Breast epithelium (tissue), 4 donors: ENCODE measurements around the gene RPL28. TPM values are rescaled to one million over a fixed set of nuclear protein-coding genes. Genes with fewer than 3 reads are reported as not detected.

Experiments used
- DNase-seq, 2 donors: peaks; one replicate each; pipeline ENCODE4 v3.0.0-alpha.2; 2019; ENCODE audit warnings: low spot score in 2 of 2
- H3K27ac ChIP-seq, 2 donors: fragments of 200-600 bp; sonication (generic) in 1 of 2; one replicate each; pipeline ENCODE4 v1.5.1; 2016 to 2019; ENCODE audit warnings: mild to moderate bottlenecking in 1 of 2
- H3K27me3 ChIP-seq, 2 donors: fragments of 200-600 bp; sonication (generic) in 1 of 2; one replicate each; pipeline versions ENCODE4 v1.5.1 to v1.6.0; 2017 to 2019; ENCODE audit warnings: control low read depth in 1 of 2, mild to moderate bottlenecking in 1 of 2
- H3K36me3 ChIP-seq: fragments of 200-600 bp; one replicate; pipeline ENCODE4 v1.5.1; 2019
- H3K4me1 ChIP-seq, 2 donors: fragments of 200-600 bp; sonication (generic); one replicate each; pipeline ENCODE4 v1.5.1; 2016 to 2019; ENCODE audit warnings: control low read depth in 1 of 2
- H3K4me3 ChIP-seq, 3 donors: fragments of 200-600 bp; sonication (generic); 1 replicate in 2 of 3; 2 replicates in 1 of 3; pipeline ENCODE4 v1.5.1; 2016 to 2019; ENCODE audit warnings: mild to moderate bottlenecking in 3 of 3, moderate library complexity in 2 of 3
- H3K9me3 ChIP-seq, 2 donors: fragments of 200-600 bp; sonication (generic) in 1 of 2; one replicate each; pipeline ENCODE4 v1.5.1; 2016 to 2019; ENCODE audit warnings: control low read depth in 1 of 2
- CTCF ChIP-seq, 3 donors: fragments of 450-650 bp; IDR thresholded peaks; one replicate each; pipeline ENCODE4 v1.5.1; 2016 to 2017; ENCODE audit warnings: antibody characterized with exemption in 3 of 3, mild to moderate bottlenecking in 3 of 3, moderate library complexity in 3 of 3
- POLR2A ChIP-seq: fragments of 450-650 bp; IDR thresholded peaks from one replicate; pipeline ENCODE4 v1.6.1; 2016; ENCODE audit warnings: antibody characterized with exemption, mild to moderate bottlenecking, moderate library complexity
- POLR2AphosphoS5 ChIP-seq, 3 donors: sonication (generic); formaldehyde crosslinking; IDR thresholded peaks; one replicate each; pipeline ENCODE4 v1.6.1; 2017; ENCODE audit warnings: antibody characterized with exemption in 3 of 3
- intact Hi-C: fragments of 100-400 bp; cut with DNase I; formaldehyde crosslinking; loops from one replicate; pipeline ENCODE4 v1.15.1; 2023; ENCODE audit warnings: low total_unique reads
- total RNA-seq, 3 donors: library from RNA; depleted of rRNA; stranded (reverse); fragments of >200 nt; gene quantifications; one replicate each; pipeline ENCODE4 v1.1.0, GENCODE V29; 2016

RPL28 gene
- total RNA-seq, 3 donors from 2014 or later = 462 to 673 (median 471) TPM

- H3K36me3 ChIP-seq = no peaks in the 10 kb centered on the region
- no peak for DNase-seq
- intact Hi-C loops = no loop called here
- no peaks in the 10 kb centered on the region for H3K27me3 ChIP-seq
- no peak overlapping the region for H3K4me3 ChIP-seq
- TF ChIP-seq POLR2A (no peak), CTCF (IDR thresholded peaks at IDR 0.05) (no peak), POLR2AphosphoS5 (IDR thresholded peaks at IDR 0.05) (no peak)
- H3K27ac ChIP-seq = peak overlapping the region; percentile 25 to 58
- no peaks in the 10 kb centered on the region for H3K9me3 ChIP-seq
- H3K4me1 ChIP-seq = no peaks in the 10 kb centered on the region
Measured at GRCh38 chr19:55345818-55346724, 39.7 kb upstream of the RPL28 start.

GRCh38 chr19:55346725-55347441, 38.8 kb upstream of the RPL28 start:
- Histone ChIP-seq H3K4me1 (no peaks in the 10 kb centered on the region), H3K27ac (peak overlapping the region in 1 of 2 donors; percentile 58), H3K4me3 (no peak overlapping the region), H3K27me3 (peaks cover 0 to 8% of the 10 kb centered on the region in 2 donors), H3K9me3 (no peaks in the 10 kb centered on the region), H3K36me3 (no peaks in the 10 kb centered on the region)
- no peak for DNase-seq
- intact Hi-C loops = no loop called here
- no peak for TF ChIP-seq POLR2A
- TF ChIP-seq POLR2AphosphoS5 (IDR thresholded peaks at IDR 0.05) = no peak
- no peak for TF ChIP-seq CTCF (IDR thresholded peaks at IDR 0.05)

- TF ChIP-seq POLR2A = no peak
- TF ChIP-seq CTCF (IDR thresholded peaks at IDR 0.05) = no peak
- TF ChIP-seq POLR2AphosphoS5 (IDR thresholded peaks at IDR 0.05) = no peak
- no peak overlapping the region for H3K27ac ChIP-seq
Measured at GRCh38 chr19:55347442-55348009, 38.2 kb upstream of the RPL28 start.

GRCh38 chr19:55348317-55349034, 37.3 kb upstream of the RPL28 start:
- intact Hi-C loops = no loop called here
- H3K9me3 ChIP-seq = no peaks in the 10 kb centered on the region
- no peak overlapping the region for H3K27ac ChIP-seq
- no peaks in the 10 kb centered on the region for H3K4me1 ChIP-seq
- H3K27me3 ChIP-seq = peaks cover 11 to 23% of the 10 kb centered on the region in 2 donors
- no peaks in the 10 kb centered on the region for H3K36me3 ChIP-seq
- H3K4me3 ChIP-seq = no peak overlapping the region
- TF ChIP-seq POLR2A (no peak), POLR2AphosphoS5 (IDR thresholded peaks at IDR 0.05) (no peak), CTCF (IDR thresholded peaks at IDR 0.05) (no peak)
- no peak for DNase-seq

More at GRCh38 chr19:55347442-55348009, 38.2 kb upstream of the RPL28 start:
- Histone ChIP-seq H3K27me3 (peaks cover 6 to 14% of the 10 kb centered on the region in 2 donors), H3K36me3 (no peaks in the 10 kb centered on the region), H3K9me3 (no peaks in the 10 kb centered on the region), H3K4me3 (no peak overlapping the region), H3K4me1 (no peaks in the 10 kb centered on the region)
- intact Hi-C loops = no loop called here
- no peak for DNase-seq
